SH-SY5Y (cell line): ENCODE measurements around the gene PIP4K2A.

ENCODE experiments used
- GATA2 ChIP-seq: IDR thresholded peaks from 2 replicates; pipeline ENCODE4 v1.6.1; 2011; ENCODE audit warnings: mild to moderate bottlenecking, low read depth, low read length
- GATA3 ChIP-seq: IDR thresholded peaks from 2 replicates; pipeline ENCODE4 v1.6.1; 2011; ENCODE audit warnings: low read depth, mild to moderate bottlenecking, low read length, moderate library complexity

The PIP4K2A gene

DNA sequence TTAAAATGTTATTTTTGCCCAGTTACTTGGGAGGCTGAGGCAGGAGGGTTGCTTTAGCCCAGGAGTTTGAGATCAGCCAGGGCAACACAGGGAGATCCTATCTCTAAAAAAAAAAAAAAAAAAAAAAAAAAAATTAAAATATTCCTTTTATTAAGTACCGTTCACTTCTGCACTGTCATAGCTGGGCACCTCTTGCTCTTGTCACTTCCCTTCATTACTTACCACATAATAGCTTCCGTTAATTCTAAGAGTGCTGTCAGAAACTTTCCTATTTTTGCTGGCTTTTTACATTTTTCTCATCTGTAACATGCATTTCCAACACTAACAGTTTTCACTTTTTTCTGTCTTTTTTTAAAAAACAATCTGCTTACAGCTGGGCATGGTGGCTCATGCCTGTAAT, 132.9 kb downstream of the PIP4K2A start:
- TF ChIP-seq GATA2 = no peak
- TF ChIP-seq GATA3 = no peak

DNA sequence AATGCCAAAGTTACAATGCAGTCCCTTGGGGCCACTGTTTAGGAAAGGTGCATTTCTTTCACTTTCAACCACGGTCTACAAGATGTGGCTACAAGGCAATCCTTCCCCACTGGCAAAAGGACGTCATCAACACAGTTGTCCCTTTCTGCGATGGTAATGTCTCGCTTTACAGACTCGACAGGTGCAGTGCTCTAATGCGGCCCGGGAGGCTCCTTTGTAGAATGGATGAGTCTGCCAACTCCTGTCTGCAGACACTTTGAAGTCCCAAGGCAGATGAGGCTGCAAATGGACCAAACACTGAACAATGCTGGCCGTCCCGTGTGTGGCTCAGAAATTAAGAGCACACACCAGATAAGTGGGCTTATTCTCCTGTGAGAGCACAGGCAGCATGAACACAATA, 133.7 kb downstream of the PIP4K2A start:
- TF ChIP-seq GATA3 = no peak

DNA sequence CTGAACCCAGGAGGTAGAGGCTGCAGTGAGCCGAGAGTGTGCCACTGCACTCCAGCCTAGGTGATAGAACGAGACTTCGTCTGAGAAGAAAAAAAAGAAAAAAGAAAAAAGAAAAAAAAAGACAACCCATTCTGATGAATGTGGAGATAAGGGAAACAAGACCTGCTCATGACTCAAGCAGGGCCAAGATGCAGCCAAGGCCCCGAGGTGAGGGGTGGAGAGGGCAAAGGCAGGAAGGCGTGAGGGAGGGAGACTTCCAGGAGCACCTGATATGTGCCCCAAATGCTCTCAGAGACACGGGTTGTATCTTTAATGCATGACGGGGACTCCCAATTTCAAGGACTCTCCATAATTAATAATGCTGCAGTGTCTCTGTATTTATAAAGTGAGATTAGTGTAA, 134.6 kb downstream of the PIP4K2A start:
- TF ChIP-seq GATA2 (no peak), GATA3 (no peak)

DNA sequence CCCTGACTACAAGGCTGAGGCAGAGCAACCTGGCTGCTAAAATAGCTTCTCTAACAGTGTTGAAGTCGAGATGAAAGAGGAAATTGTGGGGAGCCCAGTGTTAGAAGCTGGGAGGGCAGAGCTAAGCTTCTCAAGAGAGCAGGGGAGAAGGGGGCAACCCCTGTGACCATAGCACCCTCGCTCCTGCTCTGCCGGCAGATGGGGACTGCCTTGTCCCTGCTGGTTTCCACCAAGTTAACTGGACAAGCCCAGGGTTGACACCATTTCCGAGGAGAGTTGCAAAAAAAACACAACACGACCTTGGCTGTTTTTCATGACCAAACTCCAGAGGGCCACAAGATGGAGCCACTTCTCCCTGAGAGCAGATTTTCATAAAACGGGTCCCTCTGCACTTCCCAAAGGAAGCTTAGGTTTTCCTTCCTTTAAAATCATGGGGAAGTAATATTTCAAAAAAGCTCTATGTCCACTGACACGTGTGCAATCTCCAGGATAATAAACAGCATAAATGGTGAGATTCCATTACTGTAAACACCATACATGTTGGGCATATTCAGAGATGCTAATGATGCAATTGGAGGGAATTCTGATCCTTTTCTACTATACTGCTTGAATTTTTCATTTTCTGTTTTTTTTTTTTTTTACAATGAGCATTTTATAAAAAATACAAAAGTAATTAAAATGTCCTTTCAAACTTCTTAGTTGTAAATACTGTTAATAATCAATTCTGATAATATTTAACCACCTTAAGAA, 140.4 kb downstream of the PIP4K2A start:
- TF ChIP-seq GATA3 (no peak), GATA2 (no peak)

DNA sequence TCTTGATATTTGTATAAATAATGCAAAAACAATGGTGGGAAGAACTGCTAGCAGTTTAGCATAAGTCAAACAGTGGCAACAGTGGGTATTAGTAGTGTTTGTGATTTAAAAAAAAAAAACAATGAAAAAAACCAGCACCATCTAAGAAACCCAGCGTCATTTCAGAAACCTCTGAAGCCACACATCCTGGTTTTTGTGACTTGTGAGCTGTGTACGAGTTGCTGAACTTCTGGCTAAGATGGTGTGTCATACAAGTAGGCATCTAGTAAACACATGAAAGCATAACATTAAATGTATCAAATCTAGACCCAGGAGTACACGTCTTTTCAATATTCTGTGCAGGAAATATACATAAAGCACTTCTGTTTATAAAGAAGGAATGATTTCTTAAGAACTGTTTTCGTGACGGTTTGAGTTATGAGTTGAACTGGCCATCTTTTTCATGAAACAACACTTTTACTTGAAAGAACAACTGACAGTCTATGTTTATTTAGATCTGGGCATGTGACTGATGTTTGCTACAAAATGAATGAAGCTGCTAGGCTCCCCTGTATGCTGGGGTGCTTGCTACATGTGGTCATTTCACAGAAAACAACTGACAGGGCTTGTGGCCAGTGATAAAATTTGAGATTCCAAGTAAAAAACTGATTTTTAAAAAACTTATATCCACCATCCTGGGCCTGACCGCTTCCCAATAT, 143.5 kb downstream of the PIP4K2A start:
- TF ChIP-seq GATA3 = no peak
- no peak for TF ChIP-seq GATA2

DNA sequence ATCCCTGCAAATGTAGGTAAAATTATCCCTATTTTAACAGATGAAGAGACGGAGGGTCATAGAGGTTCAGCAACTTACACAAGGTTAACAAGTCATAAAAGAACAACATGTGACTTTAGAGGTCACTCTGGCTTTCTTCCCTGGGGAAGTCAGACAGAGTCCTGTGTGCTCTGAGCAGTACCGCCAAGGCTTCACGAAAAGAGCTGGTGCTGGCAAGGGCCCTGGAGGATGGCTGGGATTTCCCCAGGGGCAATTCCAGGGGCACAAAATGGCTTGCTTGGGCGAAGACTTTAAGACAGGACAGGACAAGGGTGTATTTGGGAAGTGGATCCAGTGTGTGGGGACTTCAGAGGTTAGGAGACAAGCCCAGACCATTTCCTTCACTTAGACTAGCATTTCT, 144.1 kb downstream of the PIP4K2A start:
- TF ChIP-seq GATA3 (no peak), GATA2 (no peak)

DNA sequence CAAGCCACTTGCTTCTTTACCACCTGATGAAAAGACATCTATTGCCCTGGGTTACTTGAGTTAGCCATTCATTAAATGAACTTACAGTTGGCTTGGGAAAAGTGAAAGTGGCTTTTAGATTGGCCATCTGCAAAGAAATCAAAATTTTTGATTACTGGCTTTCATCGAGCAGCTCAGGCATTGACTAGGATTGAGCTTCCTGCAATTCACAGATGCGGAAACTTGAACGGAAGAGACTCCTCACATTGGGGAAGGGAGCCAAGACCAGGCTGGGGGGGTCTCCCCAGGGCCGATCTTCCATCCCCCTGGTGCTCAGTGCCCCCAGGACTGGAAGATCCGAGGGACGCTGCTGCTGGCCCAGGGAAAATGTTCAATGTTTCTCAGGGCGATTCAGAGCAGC, 145.4 kb downstream of the PIP4K2A start:
- no peak for TF ChIP-seq GATA3
- no peak for TF ChIP-seq GATA2

DNA sequence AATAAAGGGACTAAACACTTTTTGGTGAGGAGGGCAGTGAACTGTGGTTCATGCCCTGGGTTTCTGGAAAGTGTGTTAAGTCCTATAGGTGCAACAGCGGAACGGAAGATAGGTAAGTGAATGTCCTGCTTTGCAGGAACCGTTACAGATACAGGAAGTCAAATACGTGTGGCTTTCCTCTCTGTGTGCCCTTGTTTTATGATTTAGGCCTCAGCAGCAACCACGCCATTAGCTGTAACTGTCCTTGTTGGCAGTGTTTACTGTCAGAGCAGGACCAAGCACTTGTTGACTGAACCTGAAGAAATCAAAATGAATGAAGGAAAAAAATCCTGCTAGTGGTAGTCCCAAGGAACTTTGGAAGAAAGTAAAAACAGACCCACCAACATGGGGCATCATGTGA, 150.3 kb downstream of the PIP4K2A start:
- TF ChIP-seq GATA3 = no peak
- no peak for TF ChIP-seq GATA2

DNA sequence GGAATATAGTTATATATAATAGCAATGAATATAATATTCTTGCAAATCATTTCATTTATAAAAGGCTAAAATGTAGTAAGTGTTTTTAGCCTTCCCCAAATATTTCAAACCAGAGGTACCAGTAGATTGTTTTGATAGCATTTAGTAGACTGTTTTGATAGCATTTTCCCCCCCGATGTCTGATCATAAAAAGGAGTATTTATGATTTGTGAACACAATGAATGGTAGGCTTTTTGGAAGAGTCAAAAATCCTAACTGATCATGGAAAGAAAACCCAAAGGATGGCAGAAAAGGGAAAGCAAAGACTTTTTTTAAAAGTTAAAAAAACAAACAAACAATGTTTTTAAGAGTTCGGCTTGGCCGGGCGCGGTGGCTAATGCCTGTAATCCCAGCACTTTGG, 152.5 kb downstream of the PIP4K2A start:
- TF ChIP-seq GATA2 (no peak), GATA3 (no peak)

DNA sequence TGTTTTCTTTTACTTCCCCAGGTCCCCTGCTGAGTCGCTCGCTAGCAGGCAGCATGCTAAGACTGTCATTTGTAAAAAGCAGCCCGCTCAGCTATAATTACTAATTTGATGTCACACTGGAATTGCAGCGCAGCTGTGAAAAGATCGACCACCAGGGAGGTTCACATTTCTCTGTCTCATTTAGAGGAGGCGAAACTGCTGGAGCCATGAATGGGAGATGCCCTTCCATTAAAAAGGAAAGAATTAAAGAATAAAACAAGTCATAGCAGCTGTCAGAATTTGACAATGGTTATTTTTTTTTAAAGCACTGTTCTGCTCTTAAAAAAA, 153.5 kb downstream of the PIP4K2A start:
- TF ChIP-seq GATA3 (no peak), GATA2 (no peak)

DNA sequence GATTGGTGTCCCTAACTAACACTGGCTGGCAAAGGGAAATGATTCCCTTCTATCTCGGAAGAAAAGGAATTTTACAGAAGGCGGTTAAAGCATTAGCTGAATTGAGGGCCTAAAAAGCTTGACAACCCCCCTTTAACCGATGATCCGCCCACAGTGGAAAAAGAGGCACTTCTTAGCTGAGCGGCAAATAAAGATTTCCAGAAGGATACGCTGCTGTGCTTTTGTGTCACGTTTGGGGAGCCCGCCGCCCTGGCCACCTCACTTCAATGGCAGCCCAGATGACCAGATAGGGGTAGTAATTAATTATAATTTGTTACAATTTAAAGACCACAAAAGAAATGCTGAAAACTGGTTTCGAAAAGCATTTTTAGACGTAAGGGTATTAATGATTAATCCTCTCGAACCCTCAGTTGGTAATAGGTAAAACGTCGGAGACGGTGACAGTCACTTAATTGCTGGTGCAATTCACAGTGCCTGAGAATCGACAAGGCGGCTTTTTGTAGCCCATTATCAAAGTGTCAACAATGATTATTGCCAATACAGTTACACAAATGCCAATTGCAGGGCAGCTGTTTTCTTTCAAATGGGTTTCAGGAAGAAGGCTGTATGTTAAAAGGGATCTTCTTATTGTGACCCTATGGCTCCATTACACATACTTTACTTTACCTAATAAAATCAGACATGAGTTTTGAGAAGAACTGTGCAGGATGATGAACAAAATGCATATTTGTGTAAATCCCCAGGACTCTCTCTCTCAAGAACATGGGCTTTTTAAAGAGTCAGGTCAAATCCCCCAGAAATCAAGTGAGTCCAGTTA, 154.1 kb downstream of the PIP4K2A start:
- TF ChIP-seq GATA2 (no peak), GATA3 (no peak)

DNA sequence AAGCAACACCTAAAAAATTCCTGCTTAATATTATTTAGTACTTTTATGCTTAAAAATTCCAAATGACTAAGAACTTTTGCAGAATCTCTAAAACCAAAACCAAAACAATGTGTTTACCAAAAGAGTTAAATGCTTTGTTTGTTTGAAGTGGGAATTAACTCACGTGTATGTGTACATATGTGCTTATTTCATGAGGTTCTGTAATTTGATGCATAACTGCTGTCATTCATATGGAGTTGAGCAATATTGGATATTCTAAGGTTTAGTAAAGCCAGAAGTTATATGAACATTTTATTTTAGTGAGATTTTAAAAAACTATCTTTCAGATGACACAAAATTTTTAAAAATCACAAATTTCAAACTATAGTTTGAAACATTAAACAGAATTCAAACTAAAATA, 157.1 kb downstream of the PIP4K2A start:
- TF ChIP-seq GATA2 (no peak), GATA3 (no peak)

DNA sequence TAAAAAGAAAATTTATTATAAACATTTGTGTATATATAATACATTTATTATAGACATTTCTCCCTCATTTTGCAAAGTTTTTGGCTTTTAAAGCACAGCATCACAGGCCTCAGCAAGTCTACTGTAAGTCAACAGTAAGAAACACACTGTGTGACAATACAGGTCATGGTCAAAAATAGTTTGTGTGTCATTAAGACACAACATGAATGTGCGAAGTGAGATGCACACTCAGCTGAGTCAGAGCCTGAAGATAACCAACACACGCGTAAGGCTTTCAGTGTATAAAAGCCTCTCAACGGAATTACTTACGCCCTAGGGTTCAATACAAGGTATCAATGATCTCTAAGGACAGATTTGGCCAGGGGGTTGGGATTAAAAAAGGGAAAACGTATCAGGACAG, 157.6 kb downstream of the PIP4K2A start:
- TF ChIP-seq GATA2 (no peak), GATA3 (no peak)

DNA sequence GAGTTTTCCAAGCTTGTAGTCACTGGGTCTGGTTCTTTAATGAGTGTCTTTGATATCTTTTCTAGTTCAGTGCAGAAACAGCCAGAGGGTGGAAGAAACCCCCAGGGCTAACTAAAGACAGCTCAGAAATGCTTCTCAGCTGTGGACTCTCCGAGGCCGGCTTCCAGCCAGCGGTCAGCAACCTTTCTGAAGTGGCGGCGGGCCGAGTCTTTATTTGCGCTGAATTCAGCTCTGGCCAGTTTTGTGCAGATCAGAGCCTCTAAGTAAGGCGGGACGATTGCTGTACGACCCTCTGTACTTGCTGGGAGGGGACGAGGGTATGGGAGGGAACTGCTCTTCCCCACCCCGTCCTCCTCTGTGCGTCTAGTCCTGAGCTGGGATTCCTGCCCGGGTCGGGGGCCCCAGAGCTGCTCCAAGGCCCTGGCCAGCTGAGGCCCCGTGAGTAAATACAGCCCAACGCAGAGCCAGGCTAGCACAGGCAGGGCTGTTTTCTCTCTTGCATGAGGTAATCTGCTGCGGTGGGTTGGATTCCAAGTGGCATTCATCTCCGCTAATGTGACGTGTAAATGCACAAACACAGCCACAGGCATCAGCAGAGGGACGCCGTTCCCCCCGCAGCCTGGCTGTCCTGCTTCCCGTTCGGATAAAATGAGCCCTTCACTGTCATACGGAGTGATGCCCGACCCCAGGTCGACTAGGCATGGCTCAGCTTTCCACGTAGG, 159.8 kb downstream of the PIP4K2A start:
- no peak for TF ChIP-seq GATA2
- TF ChIP-seq GATA3 = no peak

DNA sequence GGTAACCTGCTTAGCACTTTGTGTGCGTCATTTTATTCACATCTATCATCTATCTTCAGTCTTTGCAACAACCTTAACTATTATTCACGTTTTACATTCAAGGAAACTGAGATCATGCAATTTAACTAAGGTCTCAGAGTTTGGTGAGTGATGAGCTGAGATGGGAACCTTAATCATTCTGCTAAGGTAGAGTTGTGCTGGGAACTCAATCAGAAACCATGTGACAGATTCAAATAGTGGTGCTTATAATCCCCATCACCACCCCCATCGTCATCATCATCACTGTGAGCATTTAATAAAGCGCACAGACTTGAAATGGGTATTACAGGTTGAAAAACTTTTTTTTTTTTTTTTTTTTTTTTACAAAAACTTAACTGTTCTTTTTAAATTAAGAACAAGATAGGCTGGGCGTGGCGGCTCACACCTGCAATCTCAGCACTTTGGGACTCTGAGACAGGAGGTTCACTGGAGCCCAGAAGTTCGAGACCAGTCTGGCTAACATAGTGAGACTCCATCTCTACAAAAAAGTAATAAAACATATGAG, 160.9 kb downstream of the PIP4K2A start:
- TF ChIP-seq GATA3 (no peak), GATA2 (no peak)
